Measurements from ENCODE around the gene UPB1.

DNA sequence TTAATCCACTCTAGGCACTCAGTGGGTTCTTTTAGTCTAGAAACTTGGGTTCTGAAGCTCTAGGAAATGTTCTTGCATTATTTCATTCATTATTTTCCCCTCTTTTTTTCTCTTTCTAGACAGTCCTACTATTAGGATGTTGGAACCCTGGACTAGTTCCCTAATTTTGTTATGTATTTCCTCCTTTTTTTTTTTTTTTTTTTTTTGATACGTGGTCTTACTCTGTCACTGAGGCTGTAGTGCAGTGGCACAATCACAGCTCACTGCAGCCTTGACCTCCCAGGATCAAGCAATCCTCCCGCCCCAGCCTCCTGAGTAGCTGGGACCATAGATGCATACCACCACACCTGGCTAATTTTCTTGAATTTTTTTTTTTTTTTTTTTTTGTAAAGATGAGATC lies 9.4 kb downstream of the UPB1 start:
- TF ChIP-seq EP300 (IDR thresholded peaks at IDR 0.05): no peak
- TF ChIP-seq, protein P1, sequence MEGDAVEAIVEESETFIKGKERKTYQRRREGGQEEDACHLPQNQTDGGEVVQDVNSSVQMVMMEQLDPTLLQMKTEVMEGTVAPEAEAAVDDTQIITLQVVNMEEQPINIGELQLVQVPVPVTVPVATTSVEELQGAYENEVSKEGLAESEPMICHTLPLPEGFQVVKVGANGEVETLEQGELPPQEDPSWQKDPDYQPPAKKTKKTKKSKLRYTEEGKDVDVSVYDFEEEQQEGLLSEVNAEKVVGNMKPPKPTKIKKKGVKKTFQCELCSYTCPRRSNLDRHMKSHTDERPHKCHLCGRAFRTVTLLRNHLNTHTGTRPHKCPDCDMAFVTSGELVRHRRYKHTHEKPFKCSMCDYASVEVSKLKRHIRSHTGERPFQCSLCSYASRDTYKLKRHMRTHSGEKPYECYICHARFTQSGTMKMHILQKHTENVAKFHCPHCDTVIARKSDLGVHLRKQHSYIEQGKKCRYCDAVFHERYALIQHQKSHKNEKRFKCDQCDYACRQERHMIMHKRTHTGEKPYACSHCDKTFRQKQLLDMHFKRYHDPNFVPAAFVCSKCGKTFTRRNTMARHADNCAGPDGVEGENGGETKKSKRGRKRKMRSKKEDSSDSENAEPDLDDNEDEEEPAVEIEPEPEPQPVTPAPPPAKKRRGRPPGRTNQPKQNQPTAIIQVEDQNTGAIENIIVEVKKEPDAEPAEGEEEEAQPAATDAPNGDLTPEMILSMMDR (IDR thresholded peaks at IDR 0.05): no peak
- TF ChIP-seq POLR2AphosphoS5 (IDR thresholded peaks at IDR 0.05): no peak
- no peak for TF ChIP-seq POLR2A (IDR thresholded peaks at IDR 0.05)

Measured in sigmoid colon (tissue), 4 donors.